GF-D8 (cell line): Measurements from ENCODE around the gene CHMP1A.

ENCODE experiments used
- DNase-seq: peaks from one replicate; lab custom pipeline; 2025; lab: John Stamatoyannopoulos, UW

CHMP1A gene

DNA sequence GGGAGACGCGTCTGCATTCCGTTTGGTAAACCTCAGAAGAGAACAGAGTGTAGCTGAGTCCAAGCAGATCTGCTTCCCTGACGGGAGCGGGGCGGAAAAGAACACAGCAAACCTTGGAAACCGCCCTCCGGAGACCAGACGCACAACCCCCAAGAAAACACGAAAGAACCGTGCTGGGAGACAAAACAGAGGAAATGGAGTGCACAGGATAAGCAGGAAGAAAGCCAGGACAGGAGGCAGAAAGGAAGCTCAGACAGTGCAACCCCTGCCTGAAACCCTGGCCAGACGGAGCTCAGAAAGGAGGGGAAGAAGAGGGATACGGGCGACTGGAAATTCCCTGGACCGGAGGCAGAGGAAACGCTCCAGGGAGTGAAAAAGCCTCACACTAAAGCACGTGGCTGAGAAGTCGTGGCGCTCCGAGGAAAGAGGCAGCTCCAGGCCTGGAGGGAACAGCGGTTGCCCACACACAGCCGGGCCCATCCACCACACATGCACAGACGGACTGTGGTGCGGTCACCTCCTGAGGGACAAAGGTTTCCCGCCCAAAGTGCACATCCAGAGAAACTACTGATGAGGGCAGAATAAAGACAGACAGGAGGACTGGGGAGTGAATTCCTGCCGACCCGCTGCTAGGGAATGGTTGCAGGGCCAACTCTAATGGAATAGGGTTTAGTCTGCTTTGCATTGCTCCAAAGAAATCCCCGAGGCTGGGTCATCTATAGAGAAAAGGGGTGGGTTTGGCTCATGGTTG is 33.8 kb downstream of the CHMP1A start:
- DNase-seq, result no peak

DNA sequence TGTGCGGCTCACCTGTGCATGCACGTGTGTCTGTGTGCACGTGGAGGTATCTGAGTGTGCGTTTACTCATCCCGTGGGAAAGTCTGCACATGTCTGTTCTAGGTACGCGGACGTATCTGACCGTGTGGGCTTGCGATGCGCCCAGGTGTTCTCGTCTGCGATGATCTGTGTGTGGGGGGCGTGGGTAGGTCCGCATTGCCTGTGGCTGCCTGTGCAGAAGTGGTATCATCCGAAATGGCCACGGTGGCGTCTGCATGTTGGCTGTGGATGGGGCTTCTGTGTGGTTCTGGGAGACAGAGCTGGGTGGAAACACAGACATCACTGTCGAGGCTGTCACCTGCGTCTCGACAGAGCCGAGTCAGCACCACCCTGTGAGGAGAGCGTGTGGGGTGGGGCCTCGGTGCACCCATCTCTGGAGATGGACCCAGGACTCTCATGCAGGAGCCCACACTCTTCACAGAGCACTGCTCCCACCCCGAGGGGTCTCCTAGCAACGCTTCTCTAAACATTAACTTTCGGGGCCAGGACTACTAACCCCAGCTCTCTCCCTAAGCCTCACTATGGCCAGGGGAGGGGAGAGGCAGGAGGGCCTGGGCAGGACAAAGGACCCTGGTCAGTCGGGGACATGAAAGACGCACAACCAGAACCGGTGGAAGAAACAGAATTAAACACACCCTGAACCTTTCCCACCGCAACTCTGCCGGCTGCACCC is 35.7 kb downstream of the CHMP1A start:
- no peak for DNase-seq

DNA sequence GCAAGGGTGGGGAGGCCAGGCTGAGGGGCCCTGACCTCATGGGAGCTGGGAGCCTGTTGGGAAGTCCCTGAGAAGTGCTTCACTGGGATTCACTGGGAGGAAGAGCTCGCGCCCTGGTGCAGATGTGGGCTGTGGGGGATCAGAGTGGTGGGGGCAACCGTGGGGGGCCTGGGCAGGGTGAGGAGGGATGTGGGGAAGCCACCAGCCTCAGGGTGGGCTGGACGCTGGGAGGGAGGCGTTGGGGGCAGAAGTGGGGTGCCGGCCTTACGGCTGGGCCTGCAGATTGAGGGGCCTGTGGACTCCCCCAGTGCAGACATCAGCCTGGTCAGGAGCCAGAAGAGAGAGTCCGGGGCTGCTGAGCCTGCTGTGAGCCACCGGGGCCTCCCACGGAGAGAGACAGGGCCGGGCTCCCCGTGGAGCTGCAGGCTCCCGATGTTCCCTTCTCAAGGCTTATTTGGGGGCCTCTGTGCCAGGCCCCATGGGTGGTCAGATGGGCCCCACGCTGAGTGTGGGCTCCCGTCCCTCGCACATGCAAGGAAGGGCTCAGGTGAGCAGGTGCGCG is 36.3 kb downstream of the CHMP1A start:
- no peak for DNase-seq

DNA sequence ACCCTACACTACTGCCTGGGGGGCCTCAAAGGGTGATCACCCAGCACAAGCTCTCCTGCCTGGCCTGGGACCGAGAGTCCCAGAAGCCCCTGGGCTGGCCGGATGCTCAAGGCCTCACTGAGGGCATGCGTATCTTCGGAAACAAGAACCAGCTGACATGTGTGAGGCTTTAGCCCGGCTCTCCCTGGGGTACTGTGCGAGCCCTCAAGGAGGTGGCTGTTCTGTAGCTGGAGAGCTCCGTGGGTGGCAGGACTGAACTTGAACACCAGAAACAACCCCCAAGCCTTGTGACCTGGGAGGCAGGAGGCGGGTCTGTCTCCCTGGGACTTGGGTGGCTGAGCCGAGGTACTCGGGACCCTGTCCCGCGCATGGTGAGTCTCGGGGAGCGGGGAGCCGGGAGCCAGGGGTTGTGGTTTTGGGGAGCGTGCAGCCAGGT is 37.1 kb downstream of the CHMP1A start:
- DNase-seq, result no peak

DNA sequence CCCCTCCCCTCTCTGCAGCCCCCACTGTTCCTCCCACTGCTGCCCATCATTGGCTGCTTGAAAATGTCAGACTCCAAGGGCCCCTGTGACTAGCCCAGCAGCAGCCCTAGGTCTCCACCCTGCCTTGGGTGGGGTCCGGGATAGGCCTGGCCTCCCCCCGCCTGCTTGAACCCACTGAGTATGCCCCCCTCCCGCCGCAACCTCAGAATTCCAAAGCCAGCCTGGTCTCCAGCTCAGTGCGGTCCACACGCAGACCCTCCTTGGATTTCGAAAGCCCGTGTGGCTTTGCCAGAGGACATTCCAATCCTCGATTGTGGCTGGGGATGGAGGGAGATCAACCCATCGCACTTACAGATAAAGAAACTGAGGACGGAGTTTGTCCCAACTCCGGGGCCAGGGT is 37.7 kb downstream of the CHMP1A start:
- DNase-seq, result no peak

DNA sequence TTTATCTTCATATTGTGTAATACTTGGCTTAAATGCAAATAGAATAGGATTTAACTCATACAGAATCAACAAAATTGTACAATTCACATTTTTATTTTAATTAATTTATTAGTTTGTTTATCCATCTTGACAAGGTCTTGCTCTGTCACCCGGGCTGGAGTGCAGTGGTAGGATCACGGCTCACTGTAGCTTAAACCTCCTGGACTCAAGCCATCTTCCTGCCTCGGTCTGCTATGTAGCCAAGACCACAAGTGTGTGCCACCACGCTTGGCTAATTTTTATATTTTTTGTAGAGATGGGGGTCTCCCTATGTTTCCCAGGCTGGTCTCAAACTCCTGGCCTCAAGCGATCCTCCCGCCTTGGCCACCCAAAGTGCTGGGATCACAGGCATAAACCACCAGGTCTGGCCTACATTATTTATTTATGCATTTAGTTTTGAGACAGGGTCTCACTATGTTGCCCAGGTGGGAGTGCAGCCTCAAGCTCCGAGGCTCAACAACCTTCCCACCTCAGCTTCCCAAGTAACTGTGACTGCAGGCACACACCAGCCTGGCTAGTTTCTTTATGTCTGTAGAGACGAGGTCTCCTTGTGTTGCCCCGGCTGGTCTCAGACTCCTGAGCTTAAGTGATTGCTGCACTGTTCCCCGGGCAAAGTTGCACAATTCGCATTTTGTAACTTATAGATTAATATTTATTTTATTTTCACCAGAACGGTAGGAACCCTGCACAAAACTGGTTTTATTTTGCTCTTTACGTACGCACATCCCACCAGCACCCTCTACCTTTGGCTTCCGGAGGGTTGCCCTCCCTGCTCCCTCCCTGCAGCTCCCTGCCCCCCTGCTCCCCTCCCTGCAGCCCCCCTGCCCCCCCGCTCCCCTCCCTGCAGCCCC is 39.2 kb downstream of the CHMP1A start:
- DNase-seq, result peak; percentile 23

DNA sequence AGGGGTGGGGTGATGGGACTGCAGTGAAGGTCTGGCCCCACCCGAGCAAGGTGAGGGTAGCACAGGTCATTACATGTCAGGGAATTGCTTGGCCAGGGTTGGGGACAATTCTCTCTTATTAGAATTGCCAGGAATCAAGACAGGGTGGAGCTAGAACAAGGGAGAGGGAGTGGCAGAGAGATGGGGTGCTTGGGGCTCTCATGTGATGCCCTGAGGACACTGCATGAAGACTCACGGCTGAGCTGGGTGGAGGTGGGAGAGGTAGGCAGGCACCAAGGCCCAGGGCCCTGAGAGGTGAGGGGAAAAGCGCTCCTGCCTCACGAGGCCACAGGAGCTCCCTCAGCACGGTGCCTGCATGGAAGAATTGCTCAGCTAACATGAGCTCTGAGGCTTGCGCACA is 40.5 kb downstream of the CHMP1A start:
- no peak for DNase-seq

DNA sequence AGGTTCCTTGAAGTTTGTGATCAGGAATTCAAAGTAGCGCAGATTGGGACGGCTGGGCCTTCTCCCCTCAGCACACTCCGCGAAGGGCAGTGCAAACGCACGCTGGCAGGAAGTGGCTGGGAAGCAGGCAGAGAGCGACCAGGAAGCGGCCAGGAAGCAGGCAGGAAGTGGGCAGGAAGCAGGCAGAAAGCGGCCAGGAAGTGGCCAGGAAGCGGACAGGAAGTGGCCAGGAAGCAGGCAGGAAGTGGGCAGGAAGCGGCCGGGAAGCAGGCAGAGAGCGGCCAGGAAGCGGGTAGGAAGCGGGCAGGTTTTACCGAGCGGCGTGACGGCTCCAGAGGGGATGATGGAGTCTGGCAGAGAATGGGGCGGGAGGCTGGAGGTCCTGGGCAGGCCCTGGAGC is 40.9 kb downstream of the CHMP1A start:
- no peak for DNase-seq

DNA sequence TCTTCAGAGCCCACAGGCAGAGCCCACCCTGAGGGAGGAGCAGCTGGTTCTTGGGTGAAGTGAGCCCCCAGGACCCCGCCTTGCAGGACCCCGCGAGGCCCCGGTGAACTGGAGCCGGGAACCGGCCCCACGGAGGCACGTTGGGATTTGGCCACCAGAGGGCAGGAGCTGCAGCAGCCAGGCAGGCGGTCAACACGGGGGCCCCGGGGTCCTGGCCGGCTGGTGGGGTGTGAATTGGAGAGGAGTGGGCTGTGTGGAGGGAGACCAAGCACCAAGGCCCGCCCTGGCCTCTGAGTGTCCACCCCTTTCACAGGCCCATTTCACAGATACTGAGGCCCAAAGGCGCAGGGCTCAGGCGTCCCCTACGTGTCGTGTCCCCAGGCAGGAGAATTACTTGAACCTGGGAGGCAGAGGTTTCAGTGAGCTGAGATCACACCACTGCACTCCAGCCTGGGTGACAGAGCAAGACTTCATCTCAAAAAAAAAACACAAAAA is 41.9 kb downstream of the CHMP1A start:
- DNase-seq, result no peak

DNA sequence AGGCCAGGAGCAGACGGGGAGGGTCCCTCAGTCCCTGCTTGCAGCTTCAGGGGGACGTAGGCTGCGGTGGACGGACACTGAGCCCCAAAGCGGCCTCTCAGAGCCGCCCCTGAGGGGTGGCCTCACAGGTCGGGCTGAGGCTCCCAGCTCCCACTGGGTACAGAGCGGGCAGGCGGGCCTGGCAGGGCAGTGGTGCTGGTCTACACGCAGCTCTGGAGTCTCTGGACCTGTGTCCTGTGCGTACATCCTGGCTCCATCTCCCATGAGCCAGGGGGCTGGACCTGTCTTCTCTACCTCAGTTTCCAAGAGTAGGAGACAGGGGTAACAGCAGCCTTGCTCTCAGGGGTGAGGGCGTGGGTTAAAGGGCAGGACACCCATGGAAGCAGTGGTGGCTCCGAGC is 42.3 kb downstream of the CHMP1A start:
- no peak for DNase-seq

DNA sequence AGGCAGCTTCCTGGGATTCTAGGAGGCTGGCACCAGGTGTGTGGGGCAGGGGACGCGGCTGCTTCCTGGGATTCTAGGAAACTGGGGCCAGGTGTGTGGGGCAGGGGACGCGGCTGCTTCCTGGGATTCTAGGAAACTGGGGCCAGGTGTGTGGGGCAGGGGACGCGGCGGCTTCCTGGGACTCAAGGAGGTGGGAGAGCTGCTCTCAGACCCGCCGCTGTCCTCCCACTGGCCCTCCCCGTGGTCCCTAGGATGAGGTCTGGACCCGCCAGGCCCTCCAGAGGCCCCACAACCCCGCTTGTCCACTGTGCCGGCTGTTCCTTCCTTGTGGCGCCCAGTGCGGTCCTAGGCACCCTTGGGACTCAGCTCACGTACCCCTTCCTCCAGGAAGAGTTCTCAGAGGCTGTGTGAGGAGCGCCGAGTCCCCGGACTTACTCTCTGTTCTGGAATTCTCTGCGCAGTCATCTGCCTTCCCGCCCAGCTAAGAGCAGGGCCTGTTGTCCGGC is 43.5 kb downstream of the CHMP1A start:
- no peak for DNase-seq

DNA sequence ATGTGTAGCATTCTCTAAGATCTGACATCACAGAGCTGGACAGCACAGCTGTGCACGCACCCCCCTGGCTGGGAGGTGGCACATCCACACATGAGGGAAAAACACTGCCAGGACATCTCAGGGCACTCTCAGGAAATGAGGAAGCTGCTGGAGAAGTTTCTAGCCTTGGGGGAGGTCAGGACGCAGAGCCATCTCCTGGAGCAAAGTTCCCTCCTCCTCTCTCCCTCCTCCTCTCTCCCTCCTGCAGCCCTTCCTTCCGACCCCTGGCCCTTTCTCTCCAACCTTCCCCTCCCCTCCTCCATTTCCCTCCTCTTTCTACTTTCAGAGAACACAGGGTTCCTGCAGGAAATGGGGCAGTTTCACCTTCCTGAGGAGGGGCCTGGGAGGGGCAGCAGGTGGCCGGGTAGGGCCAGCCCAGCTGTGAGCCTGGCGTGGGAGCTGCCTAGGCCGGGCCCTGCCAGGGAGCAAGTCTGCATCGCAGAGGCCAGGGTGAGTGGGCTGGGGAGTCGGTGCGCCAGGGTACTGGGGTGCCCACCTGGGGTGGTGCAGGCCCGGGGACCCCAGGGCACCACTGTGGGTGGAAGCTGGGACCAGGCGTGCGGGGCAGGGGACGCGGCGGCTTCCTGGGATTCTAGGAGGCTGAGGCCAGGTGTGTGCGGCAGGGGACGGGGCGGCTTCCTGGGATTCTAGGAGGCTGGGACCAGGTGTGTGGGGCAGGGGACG is 44.1 kb downstream of the CHMP1A start, which contains the start of gene DPEP1:
TSS of gene DPEP1 (plus strand) at position 412 of the 723 bp plus-strand sequence. CDS start 16,769 bp downstream, outside the sequence.
- peak; percentile 68 for DNase-seq

DNA sequence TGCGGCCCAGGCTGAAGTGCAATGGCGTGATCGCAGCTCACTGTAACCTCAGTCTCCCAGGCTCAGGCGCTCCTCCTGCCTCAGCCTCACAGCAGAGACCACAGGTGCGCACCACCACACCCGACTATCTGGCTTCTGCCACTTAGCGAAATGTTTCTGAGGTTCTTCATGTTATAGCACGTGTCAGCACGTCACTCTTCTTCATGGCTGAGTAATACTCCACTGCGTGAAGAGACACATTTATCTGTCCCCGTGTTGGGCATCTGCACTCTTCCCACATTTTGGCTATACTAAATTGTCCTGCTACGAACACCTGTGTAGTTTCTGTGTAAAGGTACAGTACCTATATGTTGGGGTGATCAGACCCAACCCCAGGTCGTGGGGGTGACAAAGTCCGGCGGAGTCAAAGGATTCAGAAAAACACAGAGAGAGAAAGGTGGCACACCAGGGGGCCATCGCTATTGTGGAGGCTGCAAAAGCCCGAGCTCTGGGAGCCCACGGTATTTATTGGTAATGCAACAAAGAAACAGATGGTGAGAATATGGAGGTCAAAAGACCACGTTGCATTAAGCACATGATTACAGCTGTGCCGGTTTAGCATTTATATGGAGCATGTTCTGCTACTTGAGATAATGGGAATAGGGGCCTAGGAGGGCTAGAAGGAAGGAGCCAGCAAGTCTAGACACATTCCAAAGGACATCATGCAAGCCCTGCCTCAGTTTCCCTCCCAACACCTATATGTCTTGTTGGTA is 44.9 kb downstream of the CHMP1A start:
- DNase-seq, result no peak

DNA sequence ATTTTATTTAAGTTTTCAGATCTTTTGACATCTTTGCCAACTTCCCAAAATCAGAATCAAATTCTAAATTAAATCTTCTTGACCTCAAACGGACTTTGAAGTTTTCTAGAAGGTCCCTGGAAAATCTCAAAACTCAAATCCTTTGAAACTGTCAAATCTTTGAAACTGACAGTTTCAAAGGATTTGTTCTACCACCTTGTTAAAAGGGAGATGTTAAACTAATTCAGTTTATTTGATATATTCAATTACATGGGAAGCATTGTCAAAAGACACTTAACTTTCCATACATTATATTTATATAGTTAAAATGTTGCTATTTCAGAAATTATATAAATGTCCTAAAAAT is 47.4 kb downstream of the CHMP1A start:
- DNase-seq, result no peak

DNA sequence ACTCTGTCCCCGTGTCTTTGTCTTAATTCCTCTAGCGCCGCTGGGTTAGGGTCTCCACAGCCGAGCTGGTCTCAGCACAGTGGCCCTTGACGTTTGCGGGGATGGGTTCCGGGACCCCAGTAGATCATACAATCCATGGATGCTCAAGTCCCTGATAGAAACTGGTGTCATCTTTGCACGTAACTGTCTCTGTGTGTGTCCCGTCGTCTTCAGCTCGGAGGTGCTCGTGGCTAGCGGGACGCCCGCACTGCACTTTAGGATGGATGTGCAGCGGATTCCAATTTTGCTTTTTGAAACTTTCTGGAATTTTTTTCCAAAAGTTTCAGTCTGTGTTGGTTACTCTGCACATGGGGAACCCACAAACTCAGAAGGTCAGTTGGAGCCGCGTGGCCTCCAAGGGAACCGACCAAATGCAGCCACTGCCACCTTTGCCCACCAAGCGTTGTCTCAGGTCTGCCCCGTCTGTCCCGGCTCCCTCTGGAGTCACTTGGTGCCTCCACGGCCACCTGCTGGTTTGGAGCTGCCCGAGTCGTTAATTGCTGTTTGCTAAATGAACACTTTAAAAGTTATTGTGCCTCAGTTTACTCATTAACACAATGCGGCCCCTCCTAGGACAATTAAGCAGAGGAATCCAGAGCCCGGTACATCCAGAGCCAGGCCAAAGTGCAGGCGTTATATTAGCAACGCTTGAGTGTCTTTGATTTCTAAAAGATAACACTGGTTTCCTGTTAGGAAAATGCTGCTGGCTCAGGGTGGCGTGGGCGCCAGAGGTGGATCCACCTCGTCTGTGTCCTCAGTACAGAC is 49.4 kb downstream of the CHMP1A start:
- DNase-seq, result no peak

DNA sequence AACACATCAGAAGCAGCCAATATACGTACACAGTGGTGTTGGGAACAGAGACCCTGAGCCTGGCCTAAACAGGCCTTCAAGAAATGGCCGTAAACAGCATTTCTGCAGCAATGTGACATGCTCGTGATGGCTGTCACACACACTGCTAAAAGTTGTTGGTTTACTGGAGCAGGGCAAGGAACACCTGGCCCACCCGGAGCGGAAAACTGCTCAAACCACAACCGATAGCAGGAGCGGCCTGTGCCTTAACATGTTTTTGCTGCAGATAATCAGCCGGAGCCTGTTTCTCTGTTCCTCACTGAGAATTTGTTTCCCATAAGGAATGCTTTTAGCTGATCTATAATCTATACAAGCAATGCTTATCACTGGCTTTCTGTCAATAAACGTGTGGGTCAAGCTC is 50.1 kb downstream of the CHMP1A start:
- no peak for DNase-seq

DNA sequence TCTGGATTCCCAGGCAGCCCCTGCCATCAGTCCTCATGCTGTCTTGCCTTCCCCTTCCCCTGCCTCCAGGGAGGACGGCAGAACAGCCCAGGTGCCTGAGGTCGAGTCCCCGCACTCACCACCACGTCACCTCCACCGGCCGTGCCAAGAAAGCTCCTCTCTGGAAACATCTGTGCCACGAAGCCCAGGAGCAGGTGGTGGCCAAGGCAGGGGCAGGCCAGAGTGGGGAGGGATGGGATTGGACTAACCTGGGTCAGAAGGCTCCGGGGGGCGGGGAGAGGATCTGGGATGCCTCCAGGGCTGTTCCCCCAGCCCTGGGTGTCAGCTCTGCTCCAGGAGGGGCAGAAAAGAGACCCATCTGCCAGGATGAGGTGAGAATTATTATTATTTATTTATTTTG is 51.5 kb downstream of the CHMP1A start:
- no peak for DNase-seq

DNA sequence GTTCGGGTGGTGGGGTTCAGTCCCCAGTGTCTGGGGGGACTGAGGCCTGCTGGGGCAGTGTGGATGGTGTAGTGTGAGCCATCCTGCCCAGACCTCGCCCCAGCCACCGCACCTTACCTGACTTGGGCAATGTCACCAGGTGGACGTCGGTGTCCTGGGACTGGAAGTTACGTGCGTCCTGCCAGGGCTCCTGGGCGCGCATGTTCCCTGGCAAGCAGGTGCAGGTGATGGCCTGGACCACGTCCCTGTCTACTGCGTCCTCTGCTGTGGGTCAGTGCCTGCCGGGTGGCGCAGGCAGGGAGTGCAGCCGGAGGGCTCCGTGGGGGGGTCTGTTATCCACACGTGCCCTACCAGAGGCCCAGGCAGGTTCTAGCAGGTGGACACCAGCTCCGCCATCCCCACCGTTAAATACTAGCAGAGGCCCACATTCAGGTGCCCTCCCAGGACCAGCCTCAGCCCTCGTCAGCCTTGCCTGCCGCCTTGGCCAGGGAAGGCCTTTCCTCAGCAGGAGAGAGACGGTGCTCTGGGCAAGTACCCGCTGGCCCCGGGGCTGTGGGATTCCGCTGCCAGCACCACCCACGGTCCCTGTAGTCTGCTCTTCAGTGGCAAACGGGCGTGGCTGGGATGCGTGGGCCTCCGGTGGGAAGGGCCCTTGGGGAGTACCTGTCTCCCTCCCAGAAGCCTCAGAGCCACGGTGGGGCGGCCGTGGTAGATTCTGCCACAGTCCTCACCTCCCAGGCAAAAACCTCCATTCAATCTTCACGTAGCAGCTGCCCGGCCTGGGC is 52.1 kb downstream of the CHMP1A start:
- DNase-seq, result no peak

DNA sequence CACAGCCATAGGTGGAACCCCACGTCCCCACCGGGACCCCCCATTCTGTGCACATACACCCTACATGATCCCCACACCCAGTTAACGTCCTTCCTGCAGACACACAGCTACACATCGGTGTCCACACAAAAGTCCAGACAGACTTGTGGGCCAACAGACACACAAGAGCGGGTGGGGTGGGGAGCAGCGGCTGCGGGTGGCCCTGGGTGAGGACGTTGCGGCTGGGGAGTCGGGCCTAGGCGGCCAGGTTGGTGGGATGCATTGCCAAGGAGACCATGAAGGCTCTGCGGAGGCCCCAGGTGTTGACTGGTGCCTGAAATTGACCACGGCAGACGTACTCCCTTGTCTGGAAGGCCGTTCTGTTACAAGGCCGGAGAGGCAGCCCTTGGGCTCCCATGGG is 52.7 kb downstream of the CHMP1A start:
- no peak for DNase-seq
